ENCODE data around the gene OR6K3. TPM values are rescaled to one million over a fixed set of nuclear protein-coding genes. Genes with fewer than 3 reads are reported as not detected.
"Not testable (repeated sequence)": the region's sequence is repeated elsewhere in the genome, so short reads cannot be mapped to it uniquely, and the experiment has no call there.

OR6K3 gene, protein sequence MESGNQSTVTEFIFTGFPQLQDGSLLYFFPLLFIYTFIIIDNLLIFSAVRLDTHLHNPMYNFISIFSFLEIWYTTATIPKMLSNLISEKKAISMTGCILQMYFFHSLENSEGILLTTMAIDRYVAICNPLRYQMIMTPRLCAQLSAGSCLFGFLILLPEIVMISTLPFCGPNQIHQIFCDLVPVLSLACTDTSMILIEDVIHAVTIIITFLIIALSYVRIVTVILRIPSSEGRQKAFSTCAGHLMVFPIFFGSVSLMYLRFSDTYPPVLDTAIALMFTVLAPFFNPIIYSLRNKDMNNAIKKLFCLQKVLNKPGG
- total RNA-seq, result not detected in 2 replicates

- DNase-seq (ENCODE audit: low read depth in 2 of 2), result no peak
Measured at GRCh38 chr1:158720620-158721019, at the start of gene OR6K3. Gene OR6K3 (minus strand): TSS chr1:158720720. CDS start chr1:158718115, 2,605 bp downstream.

DNA sequence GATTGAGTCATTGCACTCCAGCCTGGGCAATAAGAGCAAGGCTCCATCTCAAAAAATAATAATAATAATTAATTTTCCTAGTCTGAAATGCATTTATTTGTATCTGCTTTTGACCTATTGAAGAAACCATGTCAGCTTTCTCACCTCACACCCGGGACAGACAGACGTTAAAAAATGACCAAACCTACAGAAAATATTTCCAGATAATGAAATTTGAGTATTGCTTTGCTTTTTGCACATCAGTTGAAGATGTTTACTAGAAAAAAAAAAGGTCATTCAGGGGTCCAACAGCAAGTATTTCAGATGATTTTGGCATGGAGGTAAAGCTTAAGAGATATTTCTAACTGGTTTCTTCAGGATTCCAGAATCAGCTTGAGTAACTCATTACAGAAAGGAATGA, 33.9 kb upstream of the OR6K3 start, which contains the start of gene OR6K6:
Gene OR6K6 (plus strand): TSS at position 301 of the 400 bp plus-strand sequence. CDS start 168 bp downstream, outside the sequence.
- no peak for DNase-seq (ENCODE audit: low read depth in 2 of 2)

DNA sequence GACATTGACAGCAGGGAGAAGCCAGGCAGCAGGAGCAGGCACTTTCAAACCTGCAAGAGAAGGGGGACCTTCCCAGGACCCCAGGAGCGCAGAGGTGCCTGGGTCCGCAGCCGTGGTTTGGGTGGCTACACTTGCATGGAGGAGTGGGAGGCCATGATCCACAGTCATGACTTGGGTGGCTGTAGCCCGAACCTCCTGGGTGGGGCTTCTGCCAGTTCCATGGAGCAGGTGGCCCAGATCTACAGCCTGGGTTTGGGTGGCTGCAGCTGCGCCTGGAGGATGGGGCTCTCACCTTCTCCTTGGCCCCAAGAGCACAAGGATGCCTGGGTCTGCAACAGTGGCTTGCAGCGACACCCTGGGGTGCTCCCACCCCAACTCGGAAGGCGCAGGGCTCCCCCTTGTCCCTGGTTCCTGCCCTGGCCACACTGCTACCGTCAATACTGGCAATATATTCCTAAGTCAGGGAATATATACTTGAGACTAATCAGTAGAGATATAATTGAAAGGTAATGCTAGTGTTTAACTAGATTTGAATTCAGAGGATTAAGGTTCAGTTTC, 31.7 kb upstream of the OR6K3 start:
- no peak for DNase-seq (ENCODE audit: low read depth in 2 of 2)

DNA sequence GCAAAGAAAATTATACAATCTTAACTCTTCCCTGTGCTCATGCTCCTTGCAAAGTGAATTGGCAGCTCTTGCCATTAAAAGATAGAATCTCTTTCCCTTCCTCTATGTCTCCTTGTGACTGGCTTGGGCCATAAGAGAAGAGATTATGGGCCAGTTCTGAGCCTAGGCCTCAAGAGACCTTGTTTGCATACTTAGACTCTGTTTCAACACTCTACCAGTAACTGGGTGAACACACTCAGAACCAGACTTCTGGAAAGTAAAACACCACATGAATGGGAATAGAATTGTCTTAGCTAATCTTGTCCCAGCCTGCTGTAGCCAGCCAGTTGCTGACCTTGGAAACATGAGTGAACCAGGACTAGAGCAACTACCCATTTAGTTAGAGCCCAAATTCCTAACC, 15.3 kb upstream of the OR6K3 start:
- DNase-seq (ENCODE audit: low read depth in 2 of 2), result no peak

GRCh38 chr1:158732524-158732923, 12.0 kb upstream of the OR6K3 start:
- DNase-seq (ENCODE audit: low read depth in 2 of 2), result no peak

- no peak for DNase-seq (ENCODE audit: low read depth in 2 of 2)
Measured at GRCh38 chr1:158731707-158732106, 11.2 kb upstream of the OR6K3 start.

DNA sequence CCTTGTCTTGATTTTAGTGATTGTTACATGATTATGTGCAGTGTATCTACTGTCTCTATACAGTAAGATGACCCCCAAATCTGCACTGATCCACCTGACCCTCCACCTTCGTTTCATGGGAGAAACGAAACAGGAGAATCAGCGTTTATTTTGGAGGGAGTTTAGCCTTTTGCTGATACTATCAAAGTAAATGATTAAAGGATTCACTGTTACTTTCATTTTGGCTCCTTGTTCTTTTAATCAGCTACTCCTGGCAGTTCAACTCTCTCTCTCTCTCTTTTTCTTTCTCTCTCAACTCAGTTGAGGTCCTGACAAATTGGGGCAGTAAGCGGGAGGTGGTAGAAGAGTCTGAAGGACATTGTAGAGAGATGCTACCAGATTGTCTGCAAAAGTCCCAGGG, 9.9 kb upstream of the OR6K3 start:
- DNase-seq (ENCODE audit: low read depth in 2 of 2), result no peak

- DNase-seq (ENCODE audit: low read depth in 2 of 2), result no peak
Measured at GRCh38 chr1:158728510-158729225, 8.1 kb upstream of the OR6K3 start.

GRCh38 chr1:158724442-158724841, 3.9 kb upstream of the OR6K3 start:
- DNase-seq (ENCODE audit: low read depth in 2 of 2), result no peak

GRCh38 chr1:158719664-158720063, 856 bp downstream of the OR6K3 start:
- DNase-seq (ENCODE audit: low read depth in 2 of 2), result no peak

- no peak for DNase-seq (ENCODE audit: low read depth in 2 of 2)
Measured at GRCh38 chr1:158717344-158717743, 3.2 kb downstream of the OR6K3 start.

- DNase-seq (ENCODE audit: low read depth in 2 of 2), result no peak
Measured at GRCh38 chr1:158716335-158716734, 4.2 kb downstream of the OR6K3 start.

GRCh38 chr1:158714754-158715153, 5.8 kb downstream of the OR6K3 start:
- DNase-seq (ENCODE audit: low read depth in 2 of 2), result no peak

DNA sequence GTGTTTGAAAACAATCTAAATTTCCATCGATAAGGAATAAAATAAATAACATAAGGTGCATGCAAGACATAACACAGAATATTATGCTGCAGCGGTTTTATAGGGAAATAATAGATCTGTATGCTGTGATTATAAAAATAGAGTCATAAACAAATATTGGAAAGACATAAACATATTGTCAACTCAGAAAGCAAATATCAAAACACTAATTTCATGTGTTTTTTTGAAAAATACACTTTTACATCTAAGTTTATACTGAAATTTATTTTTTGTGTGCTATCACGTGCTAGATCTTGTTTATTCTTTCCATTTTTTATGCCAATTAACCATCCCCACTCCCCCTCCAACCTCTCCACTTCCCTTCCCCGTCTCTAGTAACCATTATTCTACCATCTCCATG, 9.4 kb downstream of the OR6K3 start:
- no peak for DNase-seq (ENCODE audit: low read depth in 2 of 2)

GRCh38 chr1:158706096-158706495, 14.4 kb downstream of the OR6K3 start:
- no peak for DNase-seq (ENCODE audit: low read depth in 2 of 2)

DNA sequence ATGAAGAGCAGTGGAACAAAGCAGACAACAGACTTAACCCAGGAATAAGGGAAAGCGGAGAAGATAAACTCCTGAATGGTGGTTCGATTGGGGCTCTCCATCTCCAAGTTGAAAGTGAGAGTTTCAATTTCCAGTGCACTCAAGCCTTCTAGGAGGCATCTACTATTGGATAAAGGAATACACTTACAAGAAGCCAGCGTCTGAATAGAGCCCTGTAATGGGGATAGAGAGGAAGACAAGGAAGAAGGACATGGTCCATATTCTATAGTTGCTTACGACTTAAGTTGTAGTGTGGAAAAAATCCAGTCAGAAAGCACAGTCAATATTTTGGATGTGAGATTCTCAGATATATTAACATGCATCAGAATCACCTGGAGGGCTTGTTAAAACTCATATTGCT, 20.0 kb downstream of the OR6K3 start, which contains the start of gene OR6K2:
Gene OR6K2 (minus strand): TSS at position 101 of the 400 bp plus-strand sequence. CDS start 0 bp downstream, at position 101.
- no peak for DNase-seq (ENCODE audit: low read depth in 2 of 2)

- DNase-seq (ENCODE audit: low read depth in 2 of 2), result no peak
Measured at GRCh38 chr1:158694596-158694995, 25.9 kb downstream of the OR6K3 start.

- no peak for DNase-seq (ENCODE audit: low read depth in 2 of 2)
Measured at GRCh38 chr1:158692356-158692755, 28.2 kb downstream of the OR6K3 start.

DNA sequence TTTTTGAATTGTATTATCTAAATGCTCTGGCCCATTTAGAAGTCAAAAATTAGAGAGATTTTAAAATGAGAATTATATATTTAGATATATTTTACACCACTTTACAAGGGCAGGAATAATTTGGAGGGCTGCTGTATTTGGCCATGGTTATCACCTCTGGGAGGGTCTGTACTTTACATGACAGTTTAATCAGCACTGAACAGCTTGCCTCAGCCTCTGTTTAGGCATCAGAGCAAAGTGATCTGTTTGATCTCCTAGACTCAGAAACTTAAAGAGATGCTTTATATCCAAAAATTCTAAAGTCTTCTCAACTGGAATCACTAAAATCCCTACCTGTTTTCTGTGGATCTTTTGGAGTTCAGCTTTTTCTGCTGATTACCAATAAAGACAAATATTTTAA, 28.6 kb downstream of the OR6K3 start:
- no peak for DNase-seq (ENCODE audit: low read depth in 2 of 2)

- DNase-seq (ENCODE audit: low read depth in 2 of 2), result not testable (repeated sequence)
Measured at GRCh38 chr1:158691149-158691548, 29.4 kb downstream of the OR6K3 start.

GRCh38 chr1:158689875-158690274, 30.6 kb downstream of the OR6K3 start:
- DNase-seq (ENCODE audit: low read depth in 2 of 2), result no peak

- no peak for DNase-seq (ENCODE audit: low read depth in 2 of 2)
Measured at GRCh38 chr1:158689110-158689509, 31.4 kb downstream of the OR6K3 start.

Measured in lung microvascular endothelial cell (primary cell).